HepG2 (cell line): ENCODE measurements around the gene OS9. TPM values are rescaled to one million over a fixed set of nuclear protein-coding genes. Genes with fewer than 3 reads are reported as not detected.

ENCODE experiments used
- ATAC-seq: fragments of 200-7000 bp; cut with Tn5 transposase; 3 replicates; pipeline ENCODE4 v1.9.1; 2020; ENCODE audit warnings: mild to moderate bottlenecking, moderate library complexity
- BruUV-seq: library from RNA; stranded (reverse); fragments of 400-500 nt; replicated peaks from 2 replicates; lab custom pipeline; 2021; lab: Mats Ljungman, UMichigan
- CTCF ChIA-PET: fragments of 300-600 bp; formaldehyde crosslinking; extraction: SDS; loops from one replicate; lab custom pipeline; 2021; ENCODE audit warnings: low total read pairs, inconsistent platforms, low intra/inter-chr PET ratio; lab: Yijun Ruan, JAX
- POLR2A ChIA-PET: fragments of 350-600 bp; sonication (Branson Sonifier 250); formaldehyde crosslinking; loops from one replicate; lab custom pipeline; 2020; ENCODE audit warnings: antibody characterized with exemption, inconsistent platforms; lab: Yijun Ruan, JAX
- DNase-seq: peaks from one replicate; pipeline ENCODE4 v3.0.0-alpha.2; 2015; ENCODE audit warnings: low spot score
- FAIRE-seq: peaks from 3 replicates; lab custom pipeline; 2011; peaks lifted over from hg19 to GRCh38; lab: Jason Lieb, UNC
- H2AFZ ChIP-seq: one replicate; pipeline ENCODE4 v1.6.1; 2011; ENCODE audit warnings: low read length, inconsistent platforms
- H3K27ac ChIP-seq: fragments of 300-600 bp; 3 replicates; pipeline ENCODE4 v1.8.0; 2011; ENCODE audit warnings: mixed run types, mild to moderate bottlenecking, mixed read lengths, low read length, inconsistent platforms; ENCODE audit not compliant: insufficient read depth; ENCODE audit errors: extremely low read length
- H3K27me3 ChIP-seq, 2 experiments: fragments of 200-600 bp in 1 of 2; 2 replicates in 1 of 2; 3 replicates in 1 of 2; pipeline versions ENCODE4 v1.6.0 to v1.8.0; 2011; ENCODE audit warnings: low read length in 2 of 2, mild to moderate bottlenecking in 2 of 2, moderate library complexity in 2 of 2, inconsistent platforms in 1 of 2; ENCODE audit not compliant: insufficient read depth in 2 of 2, control insufficient read depth in 1 of 2
- H3K36me3 ChIP-seq, 2 experiments: fragments of 200-600 bp in 1 of 2; replicated peaks in 1 of 2; 2 replicates in 1 of 2; 3 replicates in 1 of 2; pipeline versions ENCODE4 v1.5.1 to v1.8.0; 2011; ENCODE audit warnings: low read length in 2 of 2, inconsistent platforms in 1 of 2; ENCODE audit not compliant: insufficient read depth in 2 of 2, control insufficient read depth in 1 of 2
- H3K4me1 ChIP-seq: 2 replicates; pipeline ENCODE4 v1.5.1; 2012; ENCODE audit warnings: low read length, inconsistent platforms; ENCODE audit not compliant: insufficient read depth
- H3K4me2 ChIP-seq: 2 replicates; pipeline ENCODE4 v1.6.0; 2011; ENCODE audit warnings: low read depth, low read length, inconsistent platforms
- H3K4me3 ChIP-seq, 3 experiments: fragments of 200-600 bp in 1 of 3; sonication (generic), shearing (Covaris generic) in 1 of 3; replicated peaks in 1 of 3; 2 replicates each; pipeline ENCODE4 v1.5.1; 2011 to 2016; ENCODE audit warnings: low read length in 3 of 3, inconsistent platforms in 2 of 3, low read depth in 2 of 3, mild to moderate bottlenecking in 2 of 3, control low read depth in 1 of 3, mixed read lengths in 1 of 3; ENCODE audit not compliant: insufficient read depth in 1 of 3
- H3K79me2 ChIP-seq: one replicate; pipeline ENCODE4 v1.6.1; 2011; ENCODE audit warnings: low read length, inconsistent platforms; ENCODE audit not compliant: insufficient read depth
- H3K9ac ChIP-seq: 2 replicates; pipeline ENCODE4 v1.6.0; 2011; ENCODE audit warnings: mild to moderate bottlenecking, low read depth, low read length, inconsistent platforms; ENCODE audit not compliant: insufficient read depth
- H3K9me3 ChIP-seq: 2 replicates; pipeline ENCODE4 v1.5.1; 2012; ENCODE audit warnings: mild to moderate bottlenecking, low read length
- H4K20me1 ChIP-seq: 2 replicates; pipeline ENCODE4 v1.6.0; 2011; ENCODE audit warnings: inconsistent platforms, mild to moderate bottlenecking, low read length, moderate library complexity; ENCODE audit not compliant: insufficient read depth
- ATF7-NPFF ChIP-seq: sonication (generic); formaldehyde crosslinking; IDR thresholded peaks from 2 replicates; pipeline ENCODE4 v1.8.1; 2023; ENCODE audit warnings: mild to moderate bottlenecking, low read depth, missing genetic modification reagents, moderate library complexity
- MEIS2 ChIP-seq: sonication (generic); formaldehyde crosslinking; IDR thresholded peaks from 2 replicates; pipeline ENCODE4 v1.9.0; 2021; ENCODE audit warnings: mild to moderate bottlenecking, missing genetic modification reagents
- NCOR1 ChIP-seq: fragments of 200-600 bp; sonication (generic); IDR thresholded peaks from 2 replicates; pipeline ENCODE4 v1.7.0; 2017; ENCODE audit warnings: antibody characterized with exemption, low read length, borderline replicate concordance
- SNAI1 ChIP-seq: sonication (generic); formaldehyde crosslinking; IDR thresholded peaks from 2 replicates; pipeline ENCODE4 v1.5.0; 2020; ENCODE audit warnings: mild to moderate bottlenecking, missing genetic modification reagents, borderline replicate concordance
- SRF ChIP-seq: IDR thresholded peaks from 2 replicates; pipeline ENCODE4 v1.6.1; 2011; ENCODE audit warnings: mild to moderate bottlenecking, low read depth, low read length, moderate library complexity
- ZC3H13 ChIP-seq: sonication (generic); formaldehyde crosslinking; IDR thresholded peaks from 2 replicates; pipeline ENCODE4 v1.8.1; 2023; ENCODE audit warnings: mild to moderate bottlenecking, missing genetic modification reagents, moderate library complexity
- ZFP37 ChIP-seq: sonication (generic); formaldehyde crosslinking; IDR thresholded peaks from 2 replicates; pipeline ENCODE4 v1.4.0; 2020; ENCODE audit warnings: missing genetic modification reagents, borderline replicate concordance
- ZKSCAN1 ChIP-seq: fragments of 150-350 bp; IDR thresholded peaks from 2 replicates; pipeline ENCODE4 v1.6.1; 2014; ENCODE audit warnings: low read length
- ZNF20 ChIP-seq: sonication (generic); formaldehyde crosslinking; IDR thresholded peaks from 2 replicates; pipeline ENCODE4 v1.4.0; 2020; ENCODE audit warnings: mild to moderate bottlenecking, moderate library complexity, missing genetic modification reagents
- ZNF570 ChIP-seq: sonication (generic); formaldehyde crosslinking; IDR thresholded peaks from 2 replicates; pipeline ENCODE4 v1.4.0; 2020; ENCODE audit warnings: mild to moderate bottlenecking, missing genetic modification reagents, borderline replicate concordance
- ZSCAN20 ChIP-seq: sonication (generic); formaldehyde crosslinking; IDR thresholded peaks from 2 replicates; pipeline ENCODE4 v1.4.0; 2020; ENCODE audit warnings: missing genetic modification reagents, mild to moderate bottlenecking, borderline replicate concordance
- WGBS: methylation state at CpG from one replicate; pipeline ENCODE4 v1.1.6; 2017; ENCODE audit warnings: low lambda C conversion rate; 5-methylcytosine and 5-hydroxymethylcytosine counted together
- in situ Hi-C: cut with HindIII; loops from 2 replicates; pipeline ENCODE4 v1.10.0; 2017; ENCODE audit warnings: low pct_unique_long_range_greater_than_20kb; ENCODE audit not compliant: extremely low pct_ligation_motif_present
- intact Hi-C: fragments of 100-400 bp; cut with micrococcal nuclease; formaldehyde crosslinking; loops from one replicate; pipeline ENCODE4 v1.10.0; 2022; ENCODE audit not compliant: unreplicated experiment
- polyA plus RNA-seq, 8 experiments: library from polyadenylated mRNA; depleted of rRNA in 3 of 8; stranded (reverse) in 7 of 8; unstranded in 1 of 8; fragments of >200 nt; fragmentation: Illumina TruSeq in 4 of 8; extraction: Trizol in 4 of 8; gene quantifications; 2 replicates each; pipeline versions ENCODE4 v1.2.1 to v1.2.3, GENCODE V29; 2011 to 2016; ENCODE audit warnings: low read depth in 4 of 8, missing spikeins in 1 of 8, mixed read lengths in 1 of 8; ENCODE audit not compliant: insufficient read depth in 1 of 8
- total RNA-seq, 5 experiments: library from RNA; depleted of rRNA; stranded (reverse); fragments of >200 nt; fragmentation: Illumina TruSeq; extraction: Trizol; gene quantifications; 2 replicates each; pipeline ENCODE4 v1.2.3, GENCODE V29; 2016; ENCODE audit warnings: low read depth in 1 of 5
- TF ChIP-seq, protein P1 (sequence below): sonication (generic); formaldehyde crosslinking; conservative IDR thresholded peaks from 2 replicates; pipeline ENCODE4 v1.8.1; 2023; ENCODE audit warnings: missing genetic modification reagents
- TF ChIP-seq, protein P2 (sequence below): sonication (generic); formaldehyde crosslinking; IDR thresholded peaks from 2 replicates; pipeline ENCODE4 v1.4.0; 2020; ENCODE audit warnings: mild to moderate bottlenecking, low read depth, missing genetic modification reagents
- TF ChIP-seq, protein P3 (sequence below), 2 experiments: sonication (generic) in 1 of 2; formaldehyde crosslinking in 1 of 2; IDR thresholded peaks; 2 replicates each; pipeline versions ENCODE4 v1.6.1 to v1.9.0; 2014 to 2022; ENCODE audit warnings: antibody characterized with exemption in 1 of 2, borderline replicate concordance in 1 of 2, inconsistent platforms in 1 of 2, low read depth in 1 of 2, missing genetic modification reagents in 1 of 2
- TF ChIP-seq, protein P4 (sequence below): IDR thresholded peaks from 2 replicates; pipeline ENCODE4 v1.6.1; 2016; ENCODE audit warnings: missing biosample characterization, missing genetic modification reagents, low read depth

Gene OS9
- total and polyA plus RNA-seq, 2 of the 13 experiments (the other 11 are each of a cell fraction or from before 2014, with no cell fraction given): 156 to 206 TPM

DNA sequence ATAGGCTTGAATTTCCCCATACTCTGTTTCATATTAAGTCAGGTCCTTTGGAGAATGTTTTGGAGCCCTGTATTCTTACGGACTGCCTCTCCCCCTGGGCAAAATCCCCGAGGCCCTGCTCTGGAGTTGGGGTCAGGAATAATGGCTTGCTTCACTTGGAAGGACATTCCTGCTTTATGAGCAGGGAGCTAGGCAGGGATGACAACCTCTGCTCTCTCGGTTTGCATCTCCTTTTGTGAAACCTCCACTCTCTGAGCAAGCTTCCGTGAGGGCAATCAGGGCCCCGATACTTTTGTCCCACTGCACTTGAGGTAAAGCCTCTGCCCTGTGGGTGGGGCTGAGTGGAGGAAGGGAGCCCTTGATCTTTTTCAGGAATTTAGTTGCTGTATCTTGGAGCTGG is 19.3 kb downstream of the OS9 start:
- no peak overlapping the region for H3K27ac ChIP-seq
- no TSS peak for BruUV-seq
- FAIRE-seq (no peak), ATAC-seq (no peak), DNase-seq (no peak)
- H3K4me1 ChIP-seq: no peaks in the 10 kb centered on the region
- intact Hi-C loops: no loop called here
- H4K20me1 ChIP-seq: no peaks in the 10 kb centered on the region
- H3K4me3 ChIP-seq: no peak overlapping the region
- H3K79me2 ChIP-seq: no peaks in the 10 kb centered on the region
- peaks cover 13 to 33% of the 10 kb centered on the region in 2 experiments; a peak in 4 of 5 replicates for H3K36me3 ChIP-seq
- H3K9me3 ChIP-seq: no peaks in the 10 kb centered on the region
- H3K9ac ChIP-seq: no peak overlapping the region
- CTCF ChIA-PET: no interaction called here
- no peak overlapping the region for H3K4me2 ChIP-seq
- no peaks in the 10 kb centered on the region for H3K27me3 ChIP-seq
- WGBS: 93% methylated on average over 5 of the region's 5 CpGs
- no peak overlapping the region for H2AFZ ChIP-seq
- POLR2A ChIA-PET: interaction anchor here (0.7 kb wide), 1 partner anchor 56 kb away, joined by 3 read pairs; no protein-coding TSS in a partner anchor
- in situ Hi-C loops: no loop called here
- TF ChIP-seq SNAI1: no peak
- TF ChIP-seq, protein P1, sequence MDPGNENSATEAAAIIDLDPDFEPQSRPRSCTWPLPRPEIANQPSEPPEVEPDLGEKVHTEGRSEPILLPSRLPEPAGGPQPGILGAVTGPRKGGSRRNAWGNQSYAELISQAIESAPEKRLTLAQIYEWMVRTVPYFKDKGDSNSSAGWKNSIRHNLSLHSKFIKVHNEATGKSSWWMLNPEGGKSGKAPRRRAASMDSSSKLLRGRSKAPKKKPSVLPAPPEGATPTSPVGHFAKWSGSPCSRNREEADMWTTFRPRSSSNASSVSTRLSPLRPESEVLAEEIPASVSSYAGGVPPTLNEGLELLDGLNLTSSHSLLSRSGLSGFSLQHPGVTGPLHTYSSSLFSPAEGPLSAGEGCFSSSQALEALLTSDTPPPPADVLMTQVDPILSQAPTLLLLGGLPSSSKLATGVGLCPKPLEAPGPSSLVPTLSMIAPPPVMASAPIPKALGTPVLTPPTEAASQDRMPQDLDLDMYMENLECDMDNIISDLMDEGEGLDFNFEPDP: no peak
- no peak for TF ChIP-seq ZKSCAN1
- TF ChIP-seq, protein P2, sequence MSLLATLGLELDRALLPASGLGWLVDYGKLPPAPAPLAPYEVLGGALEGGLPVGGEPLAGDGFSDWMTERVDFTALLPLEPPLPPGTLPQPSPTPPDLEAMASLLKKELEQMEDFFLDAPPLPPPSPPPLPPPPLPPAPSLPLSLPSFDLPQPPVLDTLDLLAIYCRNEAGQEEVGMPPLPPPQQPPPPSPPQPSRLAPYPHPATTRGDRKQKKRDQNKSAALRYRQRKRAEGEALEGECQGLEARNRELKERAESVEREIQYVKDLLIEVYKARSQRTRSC (CRISPR knock-in tag): no peak
- TF ChIP-seq ZNF570 (CRISPR knock-in tag): no peak
- TF ChIP-seq ATF7-NPFF: no peak
- TF ChIP-seq ZFP37: no peak
- no peak for TF ChIP-seq ZC3H13 (CRISPR knock-in tag)
- TF ChIP-seq, protein P3, sequence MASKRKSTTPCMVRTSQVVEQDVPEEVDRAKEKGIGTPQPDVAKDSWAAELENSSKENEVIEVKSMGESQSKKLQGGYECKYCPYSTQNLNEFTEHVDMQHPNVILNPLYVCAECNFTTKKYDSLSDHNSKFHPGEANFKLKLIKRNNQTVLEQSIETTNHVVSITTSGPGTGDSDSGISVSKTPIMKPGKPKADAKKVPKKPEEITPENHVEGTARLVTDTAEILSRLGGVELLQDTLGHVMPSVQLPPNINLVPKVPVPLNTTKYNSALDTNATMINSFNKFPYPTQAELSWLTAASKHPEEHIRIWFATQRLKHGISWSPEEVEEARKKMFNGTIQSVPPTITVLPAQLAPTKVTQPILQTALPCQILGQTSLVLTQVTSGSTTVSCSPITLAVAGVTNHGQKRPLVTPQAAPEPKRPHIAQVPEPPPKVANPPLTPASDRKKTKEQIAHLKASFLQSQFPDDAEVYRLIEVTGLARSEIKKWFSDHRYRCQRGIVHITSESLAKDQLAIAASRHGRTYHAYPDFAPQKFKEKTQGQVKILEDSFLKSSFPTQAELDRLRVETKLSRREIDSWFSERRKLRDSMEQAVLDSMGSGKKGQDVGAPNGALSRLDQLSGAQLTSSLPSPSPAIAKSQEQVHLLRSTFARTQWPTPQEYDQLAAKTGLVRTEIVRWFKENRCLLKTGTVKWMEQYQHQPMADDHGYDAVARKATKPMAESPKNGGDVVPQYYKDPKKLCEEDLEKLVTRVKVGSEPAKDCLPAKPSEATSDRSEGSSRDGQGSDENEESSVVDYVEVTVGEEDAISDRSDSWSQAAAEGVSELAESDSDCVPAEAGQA (IDR thresholded peaks at IDR 0.05; ENCODE audit: low read depth): no peak
- TF ChIP-seq, protein P3 (CRISPR knock-in tag; IDR thresholded peaks at IDR 0.05; ENCODE audit: borderline replicate concordance): no peak
- TF ChIP-seq ZNF20 (CRISPR knock-in tag): no peak
- no peak for TF ChIP-seq SRF
- TF ChIP-seq, protein P4, sequence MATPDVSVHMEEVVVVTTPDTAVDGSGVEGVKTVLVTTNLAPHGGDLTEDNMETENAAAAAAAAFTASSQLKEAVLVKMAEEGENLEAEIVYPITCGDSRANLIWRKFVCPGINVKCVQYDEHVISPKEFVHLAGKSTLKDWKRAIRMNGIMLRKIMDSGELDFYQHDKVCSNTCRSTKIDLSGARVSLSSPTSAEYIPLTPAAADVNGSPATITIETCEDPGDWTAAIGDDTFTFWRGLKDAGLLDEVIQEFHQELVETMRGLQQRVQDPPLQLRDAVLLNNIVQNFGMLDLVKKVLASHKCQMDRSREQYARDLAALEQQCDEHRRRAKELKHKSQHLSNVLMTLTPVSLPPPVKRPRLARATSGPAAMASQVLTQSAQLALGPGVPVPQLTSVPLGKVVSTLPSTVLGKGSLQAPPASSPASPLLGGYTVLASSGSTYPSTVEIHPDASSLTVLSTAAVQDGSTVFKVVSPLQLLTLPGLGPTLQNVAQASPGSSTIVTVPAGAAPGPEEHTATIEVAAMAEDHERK (CRISPR knock-in tag): no peak
- no peak for TF ChIP-seq NCOR1
- TF ChIP-seq ZSCAN20 (CRISPR knock-in tag): no peak
- TF ChIP-seq MEIS2 (CRISPR knock-in tag): no peak
